ENCODE measurements around the gene SEM1.

SEM1 gene

GRCh38 chr7:96734343-96734742, 24.7 kb upstream of the SEM1 start:
- H2BK12ac ChIP-seq (ENCODE audit: low read length in 2 of 2), result no peak overlapping the region
- H3K9ac ChIP-seq (ENCODE audit: low read length), result no peak overlapping the region
- no peak overlapping the region for H3K27ac ChIP-seq (ENCODE audit: low read length, poor library complexity, severe bottlenecking)
- H4K91ac ChIP-seq (ENCODE audit: low read length), result no peak overlapping the region
- H3K36me3 ChIP-seq (ENCODE audit: control insufficient read depth in 1 of 2, insufficient read depth in 2 of 2, low read depth in 1 of 2, low read length in 2 of 2), result no peaks in the 10 kb centered on the region
- no peak overlapping the region for H3K23ac ChIP-seq (ENCODE audit: low read length in 2 of 2)
- no peaks in the 10 kb centered on the region for H3K9me3 ChIP-seq (ENCODE audit: control insufficient read depth, low read length)
- no peaks in the 10 kb centered on the region for H3K79me1 ChIP-seq (replicated peaks; ENCODE audit: low read length, poor library complexity, severe bottlenecking)
- no peak overlapping the region for H3K18ac ChIP-seq (ENCODE audit: low read depth in 1 of 2, low read length in 2 of 2)
- H3K27me3 ChIP-seq (ENCODE audit: control insufficient read depth in 1 of 2, insufficient read depth in 1 of 2, low read length in 2 of 2), result peaks cover 3 to 7% of the 10 kb centered on the region in 2 experiments
- H3K4ac ChIP-seq (ENCODE audit: low read depth in 1 of 2, low read length in 2 of 2), result no peak overlapping the region
- H3K14ac ChIP-seq (ENCODE audit: low read length in 2 of 2), result no peak overlapping the region
- no peak overlapping the region for H3K4me3 ChIP-seq (ENCODE audit: insufficient read depth in 1 of 2, low read depth in 1 of 2, low read length in 2 of 2)
- H2BK15ac ChIP-seq (ENCODE audit: low read depth, poor library complexity, severe bottlenecking), result no peak overlapping the region
- H2AK5ac ChIP-seq (ENCODE audit: low read length, severe bottlenecking), result no peak overlapping the region
- H3K4me2 ChIP-seq (ENCODE audit: low read length, poor library complexity, severe bottlenecking), result no peak overlapping the region
- no CpG with 5 or more reads among the region's 2 CpGs for WGBS
- H2BK120ac ChIP-seq (ENCODE audit: low read depth, low read length), result no peak overlapping the region
- H3K4me1 ChIP-seq (ENCODE audit: control insufficient read depth, insufficient read depth, low read depth, low read length), result no peaks in the 10 kb centered on the region
- H2AFZ ChIP-seq (ENCODE audit: low read depth, low read length), result no peak overlapping the region
- no peak for DNase-seq
- H4K8ac ChIP-seq (ENCODE audit: low read length), result no peak overlapping the region
- no peak overlapping the region for H2BK5ac ChIP-seq (ENCODE audit: low read depth, low read length, poor library complexity, severe bottlenecking)

- H2BK5ac ChIP-seq (ENCODE audit: low read depth, low read length, poor library complexity, severe bottlenecking), result no peak overlapping the region
- no peak overlapping the region for H3K9ac ChIP-seq (ENCODE audit: low read length)
- H3K4me1 ChIP-seq (ENCODE audit: control insufficient read depth, insufficient read depth, low read depth, low read length), result no peaks in the 10 kb centered on the region
- no peak overlapping the region for H2AFZ ChIP-seq (ENCODE audit: low read depth, low read length)
- H3K4me3 ChIP-seq (ENCODE audit: insufficient read depth in 1 of 2, low read depth in 1 of 2, low read length in 2 of 2), result no peak overlapping the region
- no peak overlapping the region for H3K14ac ChIP-seq (ENCODE audit: low read length in 2 of 2)
- no peak overlapping the region for H2AK5ac ChIP-seq (ENCODE audit: low read length, severe bottlenecking)
- no peaks in the 10 kb centered on the region for H3K27me3 ChIP-seq (ENCODE audit: control insufficient read depth in 1 of 2, insufficient read depth in 1 of 2, low read length in 2 of 2)
- DNase-seq, result no peak
- 100% methylated on average over 1 of the region's 2 CpGs for WGBS
- no peak overlapping the region for H2BK120ac ChIP-seq (ENCODE audit: low read depth, low read length)
- H3K79me1 ChIP-seq (replicated peaks; ENCODE audit: low read length, poor library complexity, severe bottlenecking), result no peaks in the 10 kb centered on the region
- no peak overlapping the region for H2BK15ac ChIP-seq (ENCODE audit: low read depth, poor library complexity, severe bottlenecking)
- H3K4ac ChIP-seq (ENCODE audit: low read depth in 1 of 2, low read length in 2 of 2), result no peak overlapping the region
- no peak overlapping the region for H2BK12ac ChIP-seq (ENCODE audit: low read length in 2 of 2)
- H4K91ac ChIP-seq (ENCODE audit: low read length), result no peak overlapping the region
- no peak overlapping the region for H3K4me2 ChIP-seq (ENCODE audit: low read length, poor library complexity, severe bottlenecking)
- H3K9me3 ChIP-seq (ENCODE audit: control insufficient read depth, low read length), result no peaks in the 10 kb centered on the region
- no peak overlapping the region for H3K27ac ChIP-seq (ENCODE audit: low read length, poor library complexity, severe bottlenecking)
- no peak overlapping the region for H3K18ac ChIP-seq (ENCODE audit: low read depth in 1 of 2, low read length in 2 of 2)
- H4K8ac ChIP-seq (ENCODE audit: low read length), result no peak overlapping the region
- no peak overlapping the region for H3K23ac ChIP-seq (ENCODE audit: low read length in 2 of 2)
- no peaks in the 10 kb centered on the region for H3K36me3 ChIP-seq (ENCODE audit: control insufficient read depth in 1 of 2, insufficient read depth in 2 of 2, low read depth in 1 of 2, low read length in 2 of 2)
Observed at GRCh38 chr7:96729820-96730219, 20.2 kb upstream of the SEM1 start.

GRCh38 chr7:96728139-96728538, 18.5 kb upstream of the SEM1 start:
- Histone ChIP-seq H2BK15ac (ENCODE audit: low read depth, poor library complexity, severe bottlenecking) (no peak overlapping the region), H2AK5ac (ENCODE audit: low read length, severe bottlenecking) (no peak overlapping the region), H3K4ac (ENCODE audit: low read depth in 1 of 2, low read length in 2 of 2) (no peak overlapping the region), H3K36me3 (ENCODE audit: control insufficient read depth in 1 of 2, insufficient read depth in 2 of 2, low read depth in 1 of 2, low read length in 2 of 2) (no peaks in the 10 kb centered on the region), H2BK120ac (ENCODE audit: low read depth, low read length) (no peak overlapping the region), H2AFZ (ENCODE audit: low read depth, low read length) (no peak overlapping the region), H4K8ac (ENCODE audit: low read length) (no peak overlapping the region), H3K9me3 (ENCODE audit: control insufficient read depth, low read length) (no peaks in the 10 kb centered on the region), H3K79me1 (replicated peaks; ENCODE audit: low read length, poor library complexity, severe bottlenecking) (no peaks in the 10 kb centered on the region), H3K4me1 (ENCODE audit: control insufficient read depth, insufficient read depth, low read depth, low read length) (no peaks in the 10 kb centered on the region), H3K23ac (ENCODE audit: low read length in 2 of 2) (no peak overlapping the region), H3K4me3 (ENCODE audit: insufficient read depth in 1 of 2, low read depth in 1 of 2, low read length in 2 of 2) (no peak overlapping the region), H2BK5ac (ENCODE audit: low read depth, low read length, poor library complexity, severe bottlenecking) (no peak overlapping the region), H4K91ac (ENCODE audit: low read length) (no peak overlapping the region), H3K9ac (ENCODE audit: low read length) (no peak overlapping the region), H3K14ac (ENCODE audit: low read length in 2 of 2) (no peak overlapping the region), H3K27me3 (ENCODE audit: control insufficient read depth in 1 of 2, insufficient read depth in 1 of 2, low read length in 2 of 2) (peaks cover 0 to 3% of the 10 kb centered on the region in 2 experiments), H2BK12ac (ENCODE audit: low read length in 2 of 2) (no peak overlapping the region), H3K4me2 (ENCODE audit: low read length, poor library complexity, severe bottlenecking) (no peak overlapping the region), H3K27ac (ENCODE audit: low read length, poor library complexity, severe bottlenecking) (no peak overlapping the region), H3K18ac (ENCODE audit: low read depth in 1 of 2, low read length in 2 of 2) (no peak overlapping the region)
- 96% methylated on average over 4 of the region's 4 CpGs for WGBS
- DNase-seq, result no peak

GRCh38 chr7:96727534-96728088, 18.0 kb upstream of the SEM1 start:
- Histone ChIP-seq H3K4me1 (ENCODE audit: control insufficient read depth, insufficient read depth, low read depth, low read length) (no peaks in the 10 kb centered on the region), H3K27me3 (ENCODE audit: control insufficient read depth in 1 of 2, insufficient read depth in 1 of 2, low read length in 2 of 2) (peaks cover 0 to 3% of the 10 kb centered on the region in 2 experiments), H4K91ac (ENCODE audit: low read length) (no peak overlapping the region), H3K4me3 (ENCODE audit: insufficient read depth in 1 of 2, low read depth in 1 of 2, low read length in 2 of 2) (no peak overlapping the region), H3K9ac (ENCODE audit: low read length) (no peak overlapping the region), H3K36me3 (ENCODE audit: control insufficient read depth in 1 of 2, insufficient read depth in 2 of 2, low read depth in 1 of 2, low read length in 2 of 2) (no peaks in the 10 kb centered on the region), H2BK15ac (ENCODE audit: low read depth, poor library complexity, severe bottlenecking) (no peak overlapping the region), H3K14ac (ENCODE audit: low read length in 2 of 2) (no peak overlapping the region), H3K4me2 (ENCODE audit: low read length, poor library complexity, severe bottlenecking) (no peak overlapping the region), H3K9me3 (ENCODE audit: control insufficient read depth, low read length) (no peaks in the 10 kb centered on the region), H3K23ac (ENCODE audit: low read length in 2 of 2) (no peak overlapping the region), H3K27ac (ENCODE audit: low read length, poor library complexity, severe bottlenecking) (no peak overlapping the region), H2BK12ac (ENCODE audit: low read length in 2 of 2) (no peak overlapping the region), H2AFZ (ENCODE audit: low read depth, low read length) (no peak overlapping the region), H2BK120ac (ENCODE audit: low read depth, low read length) (no peak overlapping the region), H4K8ac (ENCODE audit: low read length) (no peak overlapping the region), H3K18ac (ENCODE audit: low read depth in 1 of 2, low read length in 2 of 2) (no peak overlapping the region), H2AK5ac (ENCODE audit: low read length, severe bottlenecking) (no peak overlapping the region), H3K79me1 (replicated peaks; ENCODE audit: low read length, poor library complexity, severe bottlenecking) (no peaks in the 10 kb centered on the region), H3K4ac (ENCODE audit: low read depth in 1 of 2, low read length in 2 of 2) (no peak overlapping the region), H2BK5ac (ENCODE audit: low read depth, low read length, poor library complexity, severe bottlenecking) (no peak overlapping the region)
- no peak for DNase-seq
- WGBS, result 79% methylated on average over 3 of the region's 3 CpGs
